Measurements from ENCODE around the gene AGPS. TPM values are rescaled to one million over a fixed set of nuclear protein-coding genes. Genes with fewer than 3 reads are reported as not detected.

Gene AGPS
- total RNA-seq, 1 donor from 2014 or later = 95.4 TPM

DNA sequence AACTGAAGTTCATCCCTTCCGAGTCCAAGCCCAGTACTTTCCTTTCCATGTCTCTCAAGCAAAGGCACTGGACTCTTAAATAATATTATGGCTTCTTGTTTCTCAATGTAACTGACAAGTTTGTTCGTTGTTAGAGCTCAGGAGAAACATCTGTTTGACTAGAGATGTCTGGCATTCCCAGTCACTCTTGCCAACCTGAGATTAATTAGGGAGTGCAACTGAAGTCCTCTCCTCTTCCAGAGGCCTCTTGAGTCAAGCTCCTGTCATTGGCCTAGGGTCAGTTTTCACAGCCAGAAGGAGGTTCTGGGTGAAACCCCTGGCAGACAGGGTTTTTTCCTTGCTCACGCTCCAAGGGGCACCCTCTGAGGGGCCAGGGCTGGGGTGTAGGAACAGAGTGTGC, 196.1 kb downstream of the AGPS start:
- DNase-seq (ENCODE audit: low read depth) = no peak

DNA sequence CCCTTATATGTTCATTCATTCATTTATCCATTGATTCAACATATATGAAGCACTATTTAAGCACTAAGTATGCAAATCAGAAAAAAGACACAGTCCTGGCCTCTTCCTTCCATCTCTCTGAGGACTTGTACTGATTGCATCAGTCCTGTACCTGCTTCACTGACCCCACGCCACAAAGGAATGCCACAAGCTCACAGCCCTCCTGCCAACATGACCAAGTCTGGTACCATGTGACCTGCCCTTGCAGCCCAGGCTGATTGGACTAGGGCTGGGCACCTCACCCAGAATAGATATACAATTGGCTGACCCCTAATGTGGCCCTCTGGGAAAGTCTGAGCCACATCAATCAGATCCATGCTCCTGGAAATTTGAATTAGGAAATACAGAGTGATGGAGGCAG, 196.6 kb downstream of the AGPS start:
- peak; percentile 83 for DNase-seq (ENCODE audit: low read depth)

GRCh38 chr2:177592397-177592796, 199.8 kb downstream of the AGPS start:
- no peak for DNase-seq (ENCODE audit: low read depth)

DNA sequence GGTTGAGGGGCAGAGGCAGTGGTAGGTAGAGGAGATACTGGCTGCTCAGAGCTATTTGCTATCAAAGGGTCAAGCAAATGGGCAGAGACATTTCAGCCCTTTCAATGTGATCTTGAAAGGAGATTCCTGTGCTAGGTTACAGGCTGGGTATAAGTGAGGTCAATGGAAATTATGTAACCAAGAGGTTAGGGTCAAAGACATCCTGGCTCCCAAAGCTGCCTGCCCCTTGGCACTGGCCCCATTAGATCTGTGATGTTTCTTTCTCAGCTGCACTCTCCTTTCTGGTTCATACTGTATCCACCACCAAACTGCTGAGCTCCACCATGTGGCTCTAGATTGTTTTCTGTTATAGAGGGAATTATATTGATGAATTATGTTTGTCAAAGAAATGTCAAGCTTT, 200.4 kb downstream of the AGPS start:
- DNase-seq (ENCODE audit: low read depth) = no peak

GRCh38 chr2:177593402-177593801, 200.8 kb downstream of the AGPS start:
- DNase-seq (ENCODE audit: low read depth) = no peak

Other genes with a start within 250 kb of the AGPS start
- gene HNRNPA3, start 180.0 kb upstream of the AGPS start, total RNA-seq = 39.4 and 78.7 TPM in 2 replicates
- gene NFE2L2, start 128.0 kb upstream of the AGPS start, total RNA-seq = 64.1 and 178 TPM in 2 replicates

Measured in renal cortical epithelial cell (primary cell).